ENCODE data around the gene PPY.
"Not testable (repeated sequence)": the region's sequence is repeated elsewhere in the genome, so short reads cannot be mapped to it uniquely, and the experiment has no call there.

PPY gene

DNA sequence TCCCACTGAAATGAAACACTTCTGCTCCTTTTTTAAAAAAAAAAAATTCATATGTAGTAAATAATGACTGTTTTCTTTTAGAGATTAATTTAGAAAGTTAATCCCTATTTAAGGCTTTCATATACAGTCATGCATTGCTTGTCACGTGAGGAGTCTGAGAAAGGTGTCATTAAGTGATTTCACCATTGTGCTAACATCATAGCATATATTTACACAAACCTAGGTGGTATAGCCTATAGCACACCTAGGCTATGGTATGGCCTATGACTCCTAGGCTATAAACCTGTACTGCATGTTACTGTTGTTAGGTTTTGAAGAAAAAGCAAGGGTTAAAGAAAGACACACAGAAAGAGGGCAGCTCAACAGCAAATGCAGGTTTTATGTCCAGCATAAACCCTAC, 13.7 kb downstream of the PPY start:
- no peak for DNase-seq

DNA sequence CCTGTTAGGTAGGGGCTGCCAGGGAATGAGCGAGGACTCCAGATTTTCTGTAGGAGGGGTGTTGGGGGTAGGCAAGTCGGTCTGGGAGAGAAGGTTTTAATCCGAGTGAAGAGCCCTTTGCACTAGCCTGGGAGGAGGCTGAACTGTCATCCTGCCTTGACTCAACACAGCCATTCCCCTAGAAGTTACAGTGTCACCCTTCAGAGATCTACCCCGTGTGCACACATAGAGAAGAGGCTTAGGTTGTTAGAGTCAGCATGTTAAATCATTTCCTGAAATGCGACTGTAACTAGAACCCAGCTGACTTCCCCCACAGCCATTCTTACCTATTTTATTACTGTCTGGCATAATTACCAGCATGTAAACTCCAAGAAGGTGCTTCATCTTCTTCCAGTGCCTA, 14.3 kb downstream of the PPY start:
- DNase-seq: not testable (repeated sequence)

DNA sequence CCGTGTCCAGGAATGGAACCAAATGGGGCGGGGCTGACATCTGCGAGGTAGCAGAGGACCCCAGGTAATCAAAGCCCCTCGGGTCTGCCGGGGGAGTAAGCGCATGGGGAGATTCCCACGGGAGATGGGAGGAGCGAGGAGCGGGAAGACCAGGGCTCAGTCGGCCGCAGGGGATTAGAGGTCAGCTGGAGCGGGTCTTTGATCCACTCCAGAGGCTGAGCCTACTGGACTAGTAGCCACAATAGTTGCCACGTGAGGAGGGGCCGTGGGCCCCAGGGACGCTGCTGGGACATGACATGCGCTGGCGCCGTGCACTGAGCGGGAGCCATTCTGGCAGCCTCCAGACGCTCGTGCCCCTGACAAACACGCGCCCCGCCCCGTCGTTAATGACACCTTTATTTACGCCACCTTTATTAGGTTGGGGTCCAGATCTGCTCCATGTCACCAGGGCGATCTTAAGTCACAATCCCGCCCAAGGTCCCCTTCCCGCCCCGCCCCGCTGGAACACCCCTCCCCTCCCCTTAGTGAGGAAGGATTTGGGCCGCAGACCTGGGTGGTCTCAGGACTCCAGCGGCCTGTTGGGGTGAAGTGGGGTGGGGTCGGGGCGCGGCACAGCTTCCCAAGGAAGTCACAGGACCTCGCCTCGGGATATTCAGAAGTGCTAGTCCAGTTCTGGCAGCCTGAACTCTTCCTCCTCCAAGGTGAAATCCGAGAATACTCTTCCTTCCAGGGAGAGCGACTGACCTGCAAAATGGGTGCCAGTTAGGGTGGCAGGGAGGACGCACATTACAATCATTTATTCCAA, 15.0 kb downstream of the PPY start:
- DNase-seq: no peak

DNA sequence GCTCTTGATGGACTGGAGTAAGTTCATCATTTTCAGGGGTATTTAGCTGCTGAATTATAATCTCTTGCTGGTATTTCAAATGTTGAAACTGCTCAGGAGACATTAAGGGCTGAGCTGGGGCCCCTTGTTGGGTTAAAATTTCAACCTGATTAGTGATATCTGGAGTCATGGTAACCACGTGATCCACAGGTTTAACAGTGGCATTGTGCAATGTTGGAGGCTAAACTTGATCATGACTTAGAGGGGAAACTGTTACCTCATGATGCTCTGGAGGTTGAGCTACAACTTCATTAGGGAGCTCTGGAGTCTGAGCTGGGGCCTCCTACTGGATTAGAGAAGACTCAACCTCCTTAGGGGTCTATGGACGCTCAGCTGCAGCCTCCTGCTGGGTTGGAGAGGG, 17.7 kb downstream of the PPY start:
- DNase-seq: no peak

DNA sequence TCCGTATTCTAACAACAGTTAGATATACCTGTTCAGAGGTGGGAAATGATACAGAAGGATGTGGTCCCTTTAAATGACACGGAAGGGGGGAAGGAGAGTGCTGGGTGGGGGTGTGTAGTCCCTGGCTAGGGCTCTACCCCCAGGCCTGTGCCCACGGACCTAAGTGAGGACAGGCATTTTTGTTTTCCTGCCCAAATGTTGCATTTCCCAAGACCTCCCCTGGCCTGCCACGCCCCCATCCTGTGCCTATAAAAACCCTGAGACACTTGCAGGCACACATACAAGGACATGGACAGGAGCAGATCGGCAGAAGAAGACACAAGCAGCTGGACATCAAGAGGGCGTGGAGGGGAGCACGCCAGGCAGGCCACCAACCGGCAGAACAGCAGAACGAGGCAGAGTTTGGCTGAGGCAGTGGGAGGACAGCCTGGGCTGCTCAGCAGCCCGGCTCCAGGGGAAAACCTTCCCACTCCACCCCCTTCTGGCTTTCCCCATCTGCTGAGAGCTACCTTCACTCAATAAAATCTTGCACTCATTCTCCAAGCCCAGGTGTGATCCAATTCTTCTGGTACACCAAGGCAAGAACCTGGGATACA, 21.7 kb downstream of the PPY start:
- DNase-seq: no peak

DNA sequence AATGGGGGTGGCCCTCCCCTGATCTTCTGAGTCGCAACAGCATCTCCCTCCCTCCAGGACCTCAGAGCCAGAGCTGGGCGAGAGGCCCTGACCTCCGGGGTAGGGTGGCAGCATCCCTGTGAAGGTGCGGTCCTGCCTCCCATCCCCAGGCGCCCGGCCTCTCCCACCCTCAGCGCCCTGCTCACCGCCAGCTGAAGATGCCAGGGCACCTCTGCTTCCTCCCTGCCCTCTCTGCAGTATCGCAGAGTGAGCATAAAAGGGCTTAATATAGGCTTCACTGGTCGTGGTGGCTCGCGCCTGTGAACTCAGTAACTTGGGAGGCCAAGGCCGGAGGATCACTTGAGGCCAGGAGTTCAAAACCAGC, 24.3 kb downstream of the PPY start:
- DNase-seq: no peak

DNA sequence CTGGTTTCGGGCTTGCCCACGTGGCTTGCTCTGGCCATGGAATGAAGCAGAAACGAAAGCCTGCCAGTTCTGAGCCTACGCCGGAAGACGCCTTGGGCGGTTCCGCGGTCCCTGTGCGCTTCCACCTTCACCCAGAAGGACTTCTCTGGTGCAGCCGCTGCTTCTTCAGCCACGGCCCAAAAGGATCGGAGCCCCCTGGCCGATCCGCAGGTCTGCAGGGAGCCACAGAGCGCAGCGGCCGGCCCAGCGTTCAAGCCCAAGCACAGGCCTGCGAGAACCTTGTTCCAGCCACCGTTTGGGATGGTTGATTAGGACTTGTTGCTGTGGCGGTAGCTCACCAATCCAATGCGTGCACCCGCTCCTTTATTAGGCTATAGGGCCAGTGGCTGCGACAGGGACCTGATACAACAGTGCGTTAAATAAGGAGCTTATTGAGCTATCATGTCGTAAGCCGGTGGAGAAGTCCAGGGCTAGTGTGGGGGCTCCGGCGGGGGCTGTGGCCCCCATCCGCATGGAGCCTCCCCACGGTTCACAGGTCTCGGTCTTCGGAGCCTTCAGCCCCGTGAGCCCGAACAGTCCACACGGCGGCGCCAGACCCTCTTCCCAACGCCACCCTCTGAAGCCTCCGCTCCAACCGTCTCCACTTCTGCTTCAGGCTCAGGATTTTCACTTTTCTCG, 24.8 kb downstream of the PPY start:
- no peak for DNase-seq

DNA sequence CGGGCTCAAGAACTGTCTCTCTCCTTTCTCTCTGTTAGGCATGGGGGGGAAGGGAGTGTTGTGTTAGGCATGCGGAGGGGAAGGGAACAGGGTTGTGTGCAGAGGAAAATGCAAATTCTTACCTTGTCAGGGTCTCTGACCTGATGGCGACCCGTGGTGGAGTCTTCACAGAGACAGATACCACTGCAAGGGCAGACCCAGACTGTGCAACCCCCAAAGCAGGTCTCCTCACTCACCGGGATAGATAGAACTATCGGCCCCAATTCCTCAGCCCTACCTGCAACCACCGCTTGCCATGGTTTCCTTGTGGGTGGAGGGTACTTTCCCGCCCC, 25.3 kb downstream of the PPY start:
- DNase-seq: no peak

DNA sequence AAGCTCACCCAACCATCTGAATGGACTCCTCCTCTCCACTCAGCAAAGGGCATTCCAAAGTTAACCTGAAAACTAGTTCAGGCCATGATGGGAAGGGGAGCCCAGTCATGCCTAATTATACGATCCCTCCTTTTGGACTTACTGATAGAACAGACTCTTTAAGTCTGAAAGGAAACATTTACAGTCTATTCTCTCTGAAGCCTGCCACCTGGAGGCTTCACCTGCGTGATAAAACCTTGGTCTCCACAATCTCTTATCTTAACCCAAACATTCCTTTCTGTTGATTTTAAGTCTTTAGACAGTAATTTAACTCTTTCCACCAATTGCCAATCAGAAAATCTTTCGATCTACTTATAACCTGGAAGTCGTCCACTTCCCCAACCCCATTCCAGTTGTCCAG, 25.9 kb downstream of the PPY start:
- DNase-seq: no peak

DNA sequence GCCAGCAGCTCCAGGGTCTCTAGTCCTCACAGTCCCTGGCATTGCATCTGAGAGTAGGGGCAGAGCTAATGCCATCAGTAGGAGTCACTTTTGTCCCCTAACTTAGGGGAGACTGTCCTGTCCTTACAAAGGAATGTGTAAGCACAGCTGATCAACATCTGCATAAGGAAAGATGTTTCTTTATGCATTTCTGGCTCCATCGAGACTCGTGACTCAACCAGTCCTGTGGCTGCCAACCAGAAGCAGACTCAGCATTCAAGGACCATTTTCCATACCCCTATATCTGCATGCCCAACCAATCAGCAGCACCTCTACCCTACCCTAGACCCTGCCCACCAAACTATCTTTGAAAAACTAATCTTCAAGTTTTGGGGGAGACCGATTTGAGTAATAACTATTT, 26.7 kb downstream of the PPY start:
- no peak for DNase-seq

DNA sequence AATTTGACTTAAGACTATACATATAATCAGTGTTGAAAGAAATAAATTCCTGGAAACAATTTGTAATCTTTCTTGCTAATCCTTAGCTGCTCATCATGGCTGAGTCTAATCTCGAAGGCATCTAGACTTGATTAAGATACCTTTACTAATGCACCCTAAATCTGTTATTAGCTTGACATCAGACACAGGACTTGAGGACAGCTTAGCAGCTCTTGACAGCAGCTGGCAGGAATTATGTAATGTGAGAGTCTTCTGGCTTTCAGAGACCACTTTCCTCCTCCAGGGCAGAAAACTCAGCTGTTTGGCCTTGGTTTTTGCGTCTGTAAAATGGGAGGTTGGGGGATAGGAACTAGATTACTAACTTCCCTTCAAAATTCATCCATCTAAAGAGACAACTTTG, 27.8 kb downstream of the PPY start:
- DNase-seq: no peak

DNA sequence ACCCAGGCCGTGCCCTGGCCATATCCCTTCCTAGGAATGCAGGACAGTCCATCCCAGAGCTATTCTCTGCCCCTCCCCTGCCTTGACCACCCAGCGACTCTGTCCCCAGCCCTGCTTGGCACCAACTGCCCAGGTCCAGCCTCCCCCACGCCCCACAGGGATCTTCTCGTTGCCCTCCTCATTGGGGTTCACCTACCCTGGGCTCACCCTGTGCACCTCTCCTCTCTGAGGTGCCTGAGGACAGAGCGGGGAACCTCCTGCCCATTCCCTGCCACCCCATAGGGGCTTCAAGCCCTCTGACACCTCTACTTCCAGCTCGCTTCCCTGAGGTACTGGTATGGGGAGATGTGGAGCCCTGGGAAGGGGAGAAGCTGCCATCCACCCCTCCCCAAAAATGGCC, 28.7 kb downstream of the PPY start:
- DNase-seq: no peak

DNA sequence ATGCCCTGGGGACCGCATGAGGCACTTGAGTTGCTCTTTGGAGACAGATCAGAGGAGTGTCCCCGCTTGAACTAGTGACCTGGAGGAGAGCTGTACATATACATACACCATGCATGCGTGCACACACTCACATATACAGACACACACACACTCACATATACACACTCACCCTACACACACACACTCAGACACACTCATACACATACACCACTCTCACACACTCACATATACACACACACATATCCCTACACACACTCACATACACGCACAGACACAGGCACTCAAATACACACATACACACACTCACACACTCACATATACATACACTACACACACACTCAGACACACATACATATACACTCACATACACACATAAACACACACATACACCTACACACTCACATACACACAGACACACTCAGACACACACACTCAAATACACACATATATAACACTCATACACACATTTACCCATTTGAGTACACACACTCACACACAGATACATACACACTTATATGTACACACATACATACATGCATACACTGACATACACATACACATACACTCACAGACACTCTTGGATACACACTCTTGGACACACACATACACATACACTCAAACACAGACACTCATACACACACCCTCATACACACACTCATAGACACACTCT, 29.5 kb downstream of the PPY start:
- no peak for DNase-seq

DNA sequence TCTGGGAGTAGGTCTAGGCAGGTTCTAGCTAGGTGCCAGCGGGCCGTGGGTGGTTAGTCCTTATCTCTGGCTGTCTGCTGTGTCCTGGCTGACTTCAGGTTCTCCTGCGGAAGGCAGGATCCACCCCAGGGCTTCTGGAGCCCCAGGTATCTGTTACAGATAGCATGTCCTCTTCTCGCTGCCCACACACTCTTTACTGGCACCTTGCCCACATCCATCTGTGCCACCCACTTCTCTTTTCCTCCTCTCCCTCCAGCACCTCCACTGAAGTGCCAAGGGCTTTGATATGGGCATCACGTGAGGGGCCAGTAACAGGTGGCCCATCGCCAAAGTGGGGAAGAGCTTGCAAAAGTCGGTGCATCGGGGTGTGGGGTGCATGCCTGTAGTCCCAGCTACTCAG, 30.4 kb downstream of the PPY start:
- DNase-seq: no peak

DNA sequence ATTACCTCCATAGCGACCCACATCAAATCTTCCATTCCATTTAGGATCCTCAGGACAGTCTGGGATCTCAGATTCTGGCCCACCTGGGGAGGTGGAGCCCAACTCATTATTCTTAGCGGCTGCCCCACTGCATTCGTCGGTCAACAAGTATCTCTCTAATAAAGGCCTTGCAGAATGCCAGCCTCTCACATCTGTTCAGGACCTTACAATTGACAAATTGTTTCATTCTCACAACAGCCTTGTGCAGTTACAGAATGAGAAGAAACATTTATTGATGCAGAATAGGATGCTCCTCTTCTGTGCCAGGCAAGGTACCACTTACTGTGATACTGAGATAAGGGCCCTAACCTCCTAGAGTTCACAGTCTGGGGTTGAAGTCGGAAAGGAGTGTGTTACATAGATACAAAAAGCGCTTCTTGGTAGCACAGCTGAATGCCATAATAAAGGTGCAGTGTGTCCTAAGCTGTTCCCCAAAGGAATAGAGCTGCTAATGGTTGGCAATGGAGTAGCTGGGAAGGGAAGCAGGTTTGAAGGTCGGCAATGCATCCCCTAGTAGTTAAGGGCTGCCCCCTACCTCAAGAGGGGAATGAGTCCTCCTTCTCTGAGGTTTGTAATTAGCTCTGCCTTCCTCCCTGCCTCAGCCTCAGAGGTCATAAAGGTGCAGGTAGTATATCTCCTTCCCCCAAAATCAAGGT, 32.6 kb downstream of the PPY start:
- no peak for DNase-seq

DNA sequence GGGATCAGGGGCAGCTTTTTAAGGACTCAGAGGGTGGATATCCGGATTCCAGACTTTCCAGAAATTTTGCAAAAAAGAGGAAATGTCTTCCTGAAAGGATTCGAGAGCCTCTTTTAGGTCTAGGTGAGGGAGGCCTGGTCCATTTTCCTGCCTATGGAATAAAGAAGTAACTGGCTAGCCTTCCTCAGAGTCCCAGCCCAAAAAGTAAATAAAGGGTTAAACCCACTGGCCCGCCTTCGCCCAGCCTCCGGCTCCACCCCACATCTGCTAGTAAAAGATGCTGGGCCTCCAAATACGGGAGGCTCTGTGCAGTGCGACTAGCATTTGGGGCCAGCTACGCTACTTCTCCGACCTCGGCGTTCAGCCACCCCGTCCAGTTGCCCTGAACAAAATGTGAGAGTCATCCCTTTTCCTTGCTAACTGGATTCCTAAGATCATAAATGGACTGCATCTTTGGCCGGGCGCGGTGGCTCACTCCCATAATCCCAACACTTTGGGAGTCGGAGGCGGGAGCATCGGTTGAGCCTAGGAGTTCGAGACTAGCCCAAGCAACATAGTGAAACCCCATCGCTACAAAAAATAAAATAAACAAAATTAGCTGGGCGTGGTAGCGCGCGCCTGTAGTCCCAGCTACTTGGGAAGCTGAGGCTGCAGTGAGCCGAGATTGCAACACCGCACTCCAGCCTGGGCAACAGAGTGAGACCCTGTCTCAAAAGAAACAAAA, 34.1 kb downstream of the PPY start:
- DNase-seq: peak; percentile 8

DNA sequence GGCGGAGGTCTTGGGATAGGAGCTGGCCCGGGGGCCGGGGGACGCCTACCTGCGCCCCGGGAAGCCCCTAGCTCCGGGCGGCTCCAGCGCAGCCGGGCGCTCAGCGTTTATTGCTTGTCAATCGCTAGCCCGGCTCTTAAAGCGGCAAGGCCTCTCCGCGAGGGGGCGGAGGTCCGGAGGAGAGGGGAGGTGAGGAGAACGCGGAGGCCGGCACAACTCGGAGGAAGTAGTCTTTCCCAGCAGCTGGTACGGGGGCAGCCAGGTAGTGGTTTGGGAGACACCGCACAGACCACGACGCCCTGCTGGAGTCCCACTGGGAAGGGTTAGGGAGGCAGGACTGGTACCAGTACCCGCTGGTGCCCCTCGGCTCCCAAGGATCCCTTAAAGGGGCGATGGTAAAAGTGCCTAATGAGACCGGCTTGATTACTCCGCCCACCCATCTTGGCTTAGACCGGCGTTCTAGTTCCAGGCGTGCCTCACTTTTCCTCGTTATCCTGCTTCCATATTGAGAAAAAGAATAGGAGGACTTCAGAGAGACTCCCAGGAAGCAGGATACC, 34.8 kb downstream of the PPY start, which contains the start of gene MPP2:
TSS of gene MPP2 (minus strand) at position 112 of the 557 bp plus-strand sequence. CDS start 3,076 bp downstream, outside the sequence.
- peak; percentile 50 for DNase-seq

DNA sequence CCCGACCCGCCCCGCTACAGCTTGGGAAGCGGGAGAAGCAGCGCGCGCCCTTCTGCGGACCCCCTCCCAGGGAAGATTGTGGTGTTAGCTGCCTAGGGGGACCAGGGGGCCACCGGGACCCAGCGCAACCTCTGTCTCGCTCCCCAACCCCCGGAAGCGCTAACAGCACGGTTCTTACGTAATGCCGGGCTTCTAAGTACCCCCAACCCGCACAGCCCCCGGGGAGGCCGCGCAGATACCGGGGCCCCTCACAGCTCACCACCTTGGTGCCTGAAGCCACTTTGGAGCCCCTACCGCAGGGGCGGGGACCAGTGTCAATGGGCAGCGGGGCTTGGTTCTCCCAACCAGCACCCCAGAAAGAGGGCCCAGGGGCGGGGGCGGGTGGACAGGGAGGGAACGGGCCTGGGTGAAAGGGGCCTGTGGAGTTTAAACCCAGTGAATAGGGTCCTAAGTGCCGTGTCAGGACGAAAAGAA, 35.3 kb downstream of the PPY start:
- DNase-seq: no peak

DNA sequence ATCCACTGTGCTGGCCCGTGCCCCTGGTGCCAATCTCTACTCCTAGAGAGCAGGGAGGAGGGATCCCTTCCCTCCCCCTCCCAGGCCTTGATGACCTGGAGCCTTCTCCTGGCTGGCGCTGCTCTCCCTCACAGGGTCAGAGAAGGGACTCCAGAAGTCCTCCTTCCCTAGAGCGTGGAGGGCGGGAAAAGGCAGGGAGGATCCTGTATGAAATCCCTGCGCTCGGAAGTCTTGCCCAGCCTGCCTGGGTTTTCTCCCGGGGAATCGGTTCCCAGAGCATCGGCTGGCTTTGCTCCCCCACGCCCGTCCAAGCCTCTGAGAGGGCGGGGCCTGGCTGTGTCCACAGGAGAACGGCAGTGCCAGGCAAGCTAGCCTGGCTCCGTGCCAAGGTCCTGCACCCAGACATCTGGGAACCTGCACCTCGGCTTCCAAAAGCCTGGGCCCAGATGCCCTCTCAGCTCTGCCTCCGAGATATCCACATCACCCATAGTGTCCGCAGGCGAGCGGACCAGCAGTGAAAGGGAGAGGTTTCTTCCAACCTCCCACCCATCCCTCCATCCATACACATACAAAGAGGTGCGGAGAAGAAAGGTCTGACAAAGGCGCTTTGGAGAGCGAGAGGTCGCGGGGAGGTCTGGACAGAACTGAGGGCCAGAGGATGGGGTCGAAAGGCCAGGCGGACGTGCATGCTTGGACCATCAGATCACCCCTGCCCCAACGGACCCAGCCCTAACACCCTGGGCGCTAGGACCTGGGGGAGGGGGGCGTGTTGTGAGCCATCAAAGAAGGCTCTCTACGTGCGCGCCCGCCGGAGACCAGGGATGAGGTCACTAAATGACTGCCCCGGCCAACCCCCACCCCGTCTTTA, 36.1 kb downstream of the PPY start:
- no peak for DNase-seq

DNA sequence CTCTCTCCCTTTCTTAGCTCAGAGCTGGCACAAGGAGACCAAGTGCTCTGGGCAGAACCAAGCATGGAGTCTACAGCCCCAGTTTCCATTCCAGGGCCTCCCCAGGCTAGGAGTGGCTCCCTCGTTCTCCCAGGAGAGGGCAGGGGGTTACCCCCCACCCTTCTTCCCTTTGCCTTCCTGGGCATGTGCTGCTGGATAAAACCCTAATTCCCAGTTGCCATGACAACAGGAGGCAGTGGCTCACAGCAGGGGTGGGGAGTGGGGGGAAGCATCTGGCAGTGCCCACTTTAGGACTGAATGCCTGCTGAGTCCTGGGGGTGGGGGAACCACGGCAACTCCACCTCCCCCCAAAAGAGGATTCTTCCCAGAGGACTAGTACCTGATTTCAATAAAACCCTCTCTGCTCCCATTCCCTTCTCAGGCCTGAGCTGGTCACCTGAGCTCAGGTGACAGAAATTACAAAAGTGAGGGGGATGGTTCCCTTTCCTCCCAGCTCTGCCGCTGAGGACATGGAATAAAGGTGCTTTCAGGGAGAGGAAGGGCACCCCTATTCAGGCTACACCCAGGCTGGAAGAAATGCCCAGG, 36.8 kb downstream of the PPY start:
- DNase-seq: no peak
